ENCODE measurements around the gene FCRLA. TPM values are rescaled to one million over a fixed set of nuclear protein-coding genes. Genes with fewer than 3 reads are reported as not detected.

The FCRLA gene
- polyA plus RNA-seq, 2 of the 4 experiments (the other 2 are of a cell fraction), result 0.10 TPM; not detected in 1

- Histone ChIP-seq H3K4me2 (peak overlapping the region; percentile 53), H3K27ac (peak overlapping the region; percentile 42 to 68; a peak in 5 of 6 replicates), H3K4me1 (peaks cover 15% of the 10 kb centered on the region; the same call in 2 of the 3 replicates), H3K4me3 (no peak overlapping the region), H3K9me3 (no peaks in the 10 kb centered on the region)
- ChIA-PET CTCF (no interaction called here), POLR2A (interaction anchor here (1.2 kb wide), 1 partner anchor 25 kb away, joined by 3 read pairs; no protein-coding TSS in a partner anchor)
- WGBS (ENCODE audit: missing lambda C conversion rate), result 3% methylated on average over 7 of the region's 8 CpGs
- TF ChIP-seq FOSL2 (IDR thresholded peaks at IDR 0.05) (no peak), FOSL2 (CRISPR knock-in tag; IDR thresholded peaks at IDR 0.05) (peak; percentile 31; the same call in 1 of the 2 replicates), MAFK (IDR thresholded peaks at IDR 0.05; ENCODE audit: partially characterized antibody) (peak; percentile 75), CHD4 (IDR thresholded peaks at IDR 0.05; ENCODE audit: borderline replicate concordance) (0 out of 2 replicates have a peak, but pooled peaks have one; percentile 61), EHF (CRISPR knock-in tag; IDR thresholded peaks at IDR 0.05) (no peak), CEBPB (IDR thresholded peaks at IDR 0.05) (peak in 1 of 2 experiments; percentile 40; a peak in 1 of 4 replicates)
- TF ChIP-seq, protein P1, sequence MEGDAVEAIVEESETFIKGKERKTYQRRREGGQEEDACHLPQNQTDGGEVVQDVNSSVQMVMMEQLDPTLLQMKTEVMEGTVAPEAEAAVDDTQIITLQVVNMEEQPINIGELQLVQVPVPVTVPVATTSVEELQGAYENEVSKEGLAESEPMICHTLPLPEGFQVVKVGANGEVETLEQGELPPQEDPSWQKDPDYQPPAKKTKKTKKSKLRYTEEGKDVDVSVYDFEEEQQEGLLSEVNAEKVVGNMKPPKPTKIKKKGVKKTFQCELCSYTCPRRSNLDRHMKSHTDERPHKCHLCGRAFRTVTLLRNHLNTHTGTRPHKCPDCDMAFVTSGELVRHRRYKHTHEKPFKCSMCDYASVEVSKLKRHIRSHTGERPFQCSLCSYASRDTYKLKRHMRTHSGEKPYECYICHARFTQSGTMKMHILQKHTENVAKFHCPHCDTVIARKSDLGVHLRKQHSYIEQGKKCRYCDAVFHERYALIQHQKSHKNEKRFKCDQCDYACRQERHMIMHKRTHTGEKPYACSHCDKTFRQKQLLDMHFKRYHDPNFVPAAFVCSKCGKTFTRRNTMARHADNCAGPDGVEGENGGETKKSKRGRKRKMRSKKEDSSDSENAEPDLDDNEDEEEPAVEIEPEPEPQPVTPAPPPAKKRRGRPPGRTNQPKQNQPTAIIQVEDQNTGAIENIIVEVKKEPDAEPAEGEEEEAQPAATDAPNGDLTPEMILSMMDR (IDR thresholded peaks at IDR 0.05), result no peak
- TF ChIP-seq, protein P2, sequence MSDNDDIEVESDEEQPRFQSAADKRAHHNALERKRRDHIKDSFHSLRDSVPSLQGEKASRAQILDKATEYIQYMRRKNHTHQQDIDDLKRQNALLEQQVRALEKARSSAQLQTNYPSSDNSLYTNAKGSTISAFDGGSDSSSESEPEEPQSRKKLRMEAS (IDR thresholded peaks at IDR 0.05), result peak; percentile 36; the same call in 1 of the 2 replicates
- FAIRE-seq (peak; percentile 76), DNase-seq (ENCODE audit: low read depth in 1 of 2, low spot score in 1 of 2) (peak; percentile 15 to 94), ATAC-seq (peak; percentile 96 to 99)
Observed at GRCh38 chr1:161702250-161702649, 4.8 kb upstream of the FCRLA start.

- no peak for DNase-seq (ENCODE audit: low read depth in 1 of 2, low spot score in 1 of 2)
- H3K4me2 ChIP-seq, result no peak overlapping the region
- H3K4me3 ChIP-seq, result no peak overlapping the region
- no peak overlapping the region for H3K27ac ChIP-seq
- ATAC-seq, result no peak
- FAIRE-seq, result no peak
- WGBS (ENCODE audit: missing lambda C conversion rate), result 92% methylated on average over 4 of the region's 4 CpGs
- CTCF ChIA-PET, result interaction anchor here (1.0 to 1.1 kb wide), 2 partner anchors 11 to 21 kb away, joined by 3 read pairs; no protein-coding TSS in a partner anchor
- H3K4me1 ChIP-seq, result peaks cover 15% of the 10 kb centered on the region; the same call in 2 of the 3 replicates
- TF ChIP-seq EHMT2 (IDR thresholded peaks at IDR 0.05; ENCODE audit: low read depth) (no peak), HOXB5 (CRISPR knock-in tag; IDR thresholded peaks at IDR 0.05) (no peak), ESRRA (IDR thresholded peaks at IDR 0.05; ENCODE audit: borderline replicate concordance, low read length) (no peak), JUNB (IDR thresholded peaks at IDR 0.05) (no peak)
- POLR2A ChIA-PET, result no interaction called here
- H3K9me3 ChIP-seq, result no peaks in the 10 kb centered on the region
Observed at GRCh38 chr1:161705537-161705936, 1.5 kb upstream of the FCRLA start.

GRCh38 chr1:161706113-161706481 is 932 bp upstream of the FCRLA start:
- Histone ChIP-seq H3K4me1 (peaks cover 15% of the 10 kb centered on the region; the same call in 2 of the 3 replicates), H3K9me3 (no peaks in the 10 kb centered on the region), H3K27ac (no peak overlapping the region), H3K4me2 (no peak overlapping the region), H3K4me3 (no peak overlapping the region)
- FAIRE-seq (no peak), ATAC-seq (no peak), DNase-seq (ENCODE audit: low read depth in 1 of 2, low spot score in 1 of 2) (no peak)
- 85% methylated on average over 3 of the region's 3 CpGs for WGBS (ENCODE audit: missing lambda C conversion rate)
- ChIA-PET CTCF (interaction anchor here (1.1 kb wide), 1 partner anchor 21 kb away, joined by 3 read pairs; no protein-coding TSS in a partner anchor), POLR2A (no interaction called here)
- TF ChIP-seq KDM1A (IDR thresholded peaks at IDR 0.05; ENCODE audit: low read depth) (no peak), HEYL (CRISPR knock-in tag; IDR thresholded peaks at IDR 0.05) (no peak), USF2 (IDR thresholded peaks at IDR 0.05) (no peak), HOXB5 (CRISPR knock-in tag; IDR thresholded peaks at IDR 0.05) (no peak), PBX3 (IDR thresholded peaks at IDR 0.05) (no peak)
- TF ChIP-seq, protein P3, sequence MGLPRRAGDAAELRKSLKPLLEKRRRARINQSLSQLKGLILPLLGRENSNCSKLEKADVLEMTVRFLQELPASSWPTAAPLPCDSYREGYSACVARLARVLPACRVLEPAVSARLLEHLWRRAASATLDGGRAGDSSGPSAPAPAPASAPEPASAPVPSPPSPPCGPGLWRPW (IDR thresholded peaks at IDR 0.05), result no peak

Measured in A549 (cell line).